ENCODE data around the gene USP48.

USP48 gene, protein sequence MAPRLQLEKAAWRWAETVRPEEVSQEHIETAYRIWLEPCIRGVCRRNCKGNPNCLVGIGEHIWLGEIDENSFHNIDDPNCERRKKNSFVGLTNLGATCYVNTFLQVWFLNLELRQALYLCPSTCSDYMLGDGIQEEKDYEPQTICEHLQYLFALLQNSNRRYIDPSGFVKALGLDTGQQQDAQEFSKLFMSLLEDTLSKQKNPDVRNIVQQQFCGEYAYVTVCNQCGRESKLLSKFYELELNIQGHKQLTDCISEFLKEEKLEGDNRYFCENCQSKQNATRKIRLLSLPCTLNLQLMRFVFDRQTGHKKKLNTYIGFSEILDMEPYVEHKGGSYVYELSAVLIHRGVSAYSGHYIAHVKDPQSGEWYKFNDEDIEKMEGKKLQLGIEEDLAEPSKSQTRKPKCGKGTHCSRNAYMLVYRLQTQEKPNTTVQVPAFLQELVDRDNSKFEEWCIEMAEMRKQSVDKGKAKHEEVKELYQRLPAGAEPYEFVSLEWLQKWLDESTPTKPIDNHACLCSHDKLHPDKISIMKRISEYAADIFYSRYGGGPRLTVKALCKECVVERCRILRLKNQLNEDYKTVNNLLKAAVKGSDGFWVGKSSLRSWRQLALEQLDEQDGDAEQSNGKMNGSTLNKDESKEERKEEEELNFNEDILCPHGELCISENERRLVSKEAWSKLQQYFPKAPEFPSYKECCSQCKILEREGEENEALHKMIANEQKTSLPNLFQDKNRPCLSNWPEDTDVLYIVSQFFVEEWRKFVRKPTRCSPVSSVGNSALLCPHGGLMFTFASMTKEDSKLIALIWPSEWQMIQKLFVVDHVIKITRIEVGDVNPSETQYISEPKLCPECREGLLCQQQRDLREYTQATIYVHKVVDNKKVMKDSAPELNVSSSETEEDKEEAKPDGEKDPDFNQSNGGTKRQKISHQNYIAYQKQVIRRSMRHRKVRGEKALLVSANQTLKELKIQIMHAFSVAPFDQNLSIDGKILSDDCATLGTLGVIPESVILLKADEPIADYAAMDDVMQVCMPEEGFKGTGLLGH

DNA sequence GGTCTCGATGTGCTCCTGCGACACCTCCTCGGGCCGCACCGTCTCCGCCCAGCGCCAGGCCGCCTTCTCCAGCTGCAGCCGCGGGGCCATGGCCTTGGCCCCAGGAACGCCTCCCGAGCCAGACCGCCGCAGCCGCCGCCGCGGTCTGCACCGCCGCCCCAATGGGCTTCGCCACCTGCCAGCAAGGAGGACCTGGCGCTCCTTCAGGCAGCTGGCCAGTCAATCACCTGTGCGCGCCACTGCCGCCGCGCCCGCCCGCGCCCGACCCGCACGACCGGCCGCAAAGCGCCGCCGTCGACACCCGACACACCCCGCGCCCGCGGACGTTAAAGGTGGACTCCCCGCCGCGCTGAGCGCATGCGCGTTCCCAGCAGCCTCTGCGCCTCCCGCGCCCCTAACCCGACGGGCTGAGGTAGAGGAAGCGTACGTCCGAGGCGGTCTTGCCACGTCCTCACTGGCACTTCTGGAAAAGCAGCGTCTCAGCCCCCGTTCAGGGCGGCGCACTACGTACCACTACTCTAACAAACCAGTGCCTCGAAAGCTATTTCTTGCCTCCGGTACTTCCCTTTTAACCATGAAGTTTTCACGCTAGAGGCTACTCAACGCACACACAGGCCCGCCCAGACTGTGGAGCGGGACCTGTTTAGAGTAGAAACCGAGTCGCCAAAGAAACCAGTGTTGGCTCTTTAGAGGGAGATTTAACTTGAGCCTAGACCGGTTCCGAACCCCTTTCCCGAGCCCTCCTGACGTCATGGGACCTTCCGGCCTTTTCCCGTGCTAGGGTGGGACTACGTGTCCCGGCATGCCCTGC, at the start of gene USP48:
TSS of gene USP48 (minus strand) at position 282 of the 811 bp plus-strand sequence. CDS start at position 90, 192 bp downstream.
- TF ChIP-seq, protein P1, sequence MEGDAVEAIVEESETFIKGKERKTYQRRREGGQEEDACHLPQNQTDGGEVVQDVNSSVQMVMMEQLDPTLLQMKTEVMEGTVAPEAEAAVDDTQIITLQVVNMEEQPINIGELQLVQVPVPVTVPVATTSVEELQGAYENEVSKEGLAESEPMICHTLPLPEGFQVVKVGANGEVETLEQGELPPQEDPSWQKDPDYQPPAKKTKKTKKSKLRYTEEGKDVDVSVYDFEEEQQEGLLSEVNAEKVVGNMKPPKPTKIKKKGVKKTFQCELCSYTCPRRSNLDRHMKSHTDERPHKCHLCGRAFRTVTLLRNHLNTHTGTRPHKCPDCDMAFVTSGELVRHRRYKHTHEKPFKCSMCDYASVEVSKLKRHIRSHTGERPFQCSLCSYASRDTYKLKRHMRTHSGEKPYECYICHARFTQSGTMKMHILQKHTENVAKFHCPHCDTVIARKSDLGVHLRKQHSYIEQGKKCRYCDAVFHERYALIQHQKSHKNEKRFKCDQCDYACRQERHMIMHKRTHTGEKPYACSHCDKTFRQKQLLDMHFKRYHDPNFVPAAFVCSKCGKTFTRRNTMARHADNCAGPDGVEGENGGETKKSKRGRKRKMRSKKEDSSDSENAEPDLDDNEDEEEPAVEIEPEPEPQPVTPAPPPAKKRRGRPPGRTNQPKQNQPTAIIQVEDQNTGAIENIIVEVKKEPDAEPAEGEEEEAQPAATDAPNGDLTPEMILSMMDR (IDR thresholded peaks at IDR 0.05; ENCODE audit: low read depth, low read length) = no peak
- H3K4me3 ChIP-seq (replicated peaks in 1 of 2; ENCODE audit: low read depth in 2 of 2, low read length in 2 of 2) = peak within 1 kb of the TSS; percentile 94 to 99
- peak; percentile 97 to 98 for DNase-seq (ENCODE audit: low read depth in 2 of 2)

DNA sequence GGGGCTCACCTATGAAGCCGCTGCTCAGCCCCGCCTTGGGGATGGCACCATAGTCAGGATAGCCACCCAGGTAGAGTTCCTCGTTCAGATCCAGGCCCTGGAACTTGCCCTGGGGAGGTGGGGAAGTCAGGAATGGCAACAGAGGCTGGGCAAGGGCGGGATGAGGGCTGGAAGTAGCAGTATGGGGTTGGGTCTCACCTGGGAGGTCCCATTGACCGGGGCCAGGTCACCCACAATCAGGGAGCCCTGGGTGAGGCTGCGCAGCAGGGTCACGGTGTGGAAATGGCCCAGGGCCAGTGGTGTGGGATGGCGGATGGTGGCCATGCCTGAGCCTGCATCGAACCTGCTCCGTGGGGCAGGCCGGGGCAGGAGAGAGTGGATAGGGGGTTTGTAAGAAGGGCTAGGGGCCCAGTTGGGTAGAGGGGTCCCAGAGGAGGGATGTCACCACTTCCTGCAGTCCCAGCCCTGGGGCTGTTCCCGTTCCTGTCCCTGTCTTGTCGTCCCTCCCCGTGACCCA, 48.6 kb upstream of the USP48 start:
- TF ChIP-seq, protein P1 (IDR thresholded peaks at IDR 0.05; ENCODE audit: low read depth, low read length) = no peak

DNA sequence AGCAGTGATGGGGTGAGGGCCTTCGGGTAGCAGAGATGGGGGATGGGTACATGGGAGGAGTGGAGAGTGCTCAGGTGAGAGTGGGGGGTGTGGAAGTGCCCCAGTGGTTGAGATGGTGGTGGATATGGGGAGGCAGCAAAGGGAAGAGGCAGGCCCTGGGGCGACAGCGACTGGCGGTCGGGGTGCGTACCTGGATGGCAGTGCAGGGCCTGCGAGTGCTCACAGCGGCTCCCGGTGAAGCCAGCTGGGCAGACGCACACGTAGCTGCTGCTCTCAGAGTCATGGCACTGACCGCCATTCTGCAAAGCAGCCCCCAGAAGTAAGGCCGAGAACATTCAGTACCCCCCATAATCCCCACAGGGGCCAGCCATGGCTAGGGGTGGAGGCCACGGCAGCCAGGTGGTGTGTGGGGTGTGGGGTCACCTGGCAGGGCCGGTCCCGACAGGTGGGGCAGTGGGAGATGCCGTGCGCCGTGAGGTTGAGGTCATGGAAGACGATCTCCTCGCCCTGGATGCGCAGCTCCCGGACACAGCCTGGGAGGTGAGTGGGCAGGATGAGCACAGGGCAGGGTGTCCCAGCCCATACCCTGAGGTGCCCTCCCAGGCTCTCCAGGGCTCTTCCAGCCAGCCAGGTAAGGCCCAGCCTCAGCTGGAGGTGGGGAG, 48.0 kb upstream of the USP48 start:
- DNase-seq (ENCODE audit: low read depth in 2 of 2) = no peak
- TF ChIP-seq, protein P1 (IDR thresholded peaks at IDR 0.05; ENCODE audit: low read depth, low read length) = no peak
- no peak overlapping the region for H3K4me3 ChIP-seq (replicated peaks in 1 of 2; ENCODE audit: low read depth in 2 of 2, low read length in 2 of 2)

More for the DNA sequence above, 48.6 kb upstream of the USP48 start:
- no peak for DNase-seq (ENCODE audit: low read depth in 2 of 2)
- H3K4me3 ChIP-seq (replicated peaks in 1 of 2; ENCODE audit: low read depth in 2 of 2, low read length in 2 of 2) = no peak overlapping the region

DNA sequence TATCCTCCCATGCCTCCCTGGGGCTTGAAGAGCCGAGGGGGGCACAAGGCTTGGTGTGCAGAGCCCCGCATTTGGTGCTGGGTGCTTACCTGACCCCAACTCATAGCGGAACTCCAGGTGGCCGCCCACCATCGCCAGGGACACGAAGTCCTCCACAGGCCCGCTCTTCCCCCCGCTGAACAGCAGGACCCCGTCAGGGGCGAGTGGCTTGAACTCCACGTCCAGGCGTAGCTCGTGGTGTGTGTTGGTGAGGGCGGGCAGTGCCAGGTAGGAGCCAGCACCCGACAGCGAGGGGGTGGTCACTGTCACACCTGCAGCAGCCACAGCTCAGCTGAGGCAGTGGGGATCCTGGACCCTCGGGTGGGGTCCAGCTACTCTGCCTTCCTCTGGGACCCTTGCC, 46.3 kb upstream of the USP48 start:
- TF ChIP-seq, protein P1 (IDR thresholded peaks at IDR 0.05; ENCODE audit: low read depth, low read length) = no peak
- no peak for DNase-seq (ENCODE audit: low read depth in 2 of 2)
- no peak overlapping the region for H3K4me3 ChIP-seq (replicated peaks in 1 of 2; ENCODE audit: low read depth in 2 of 2, low read length in 2 of 2)

DNA sequence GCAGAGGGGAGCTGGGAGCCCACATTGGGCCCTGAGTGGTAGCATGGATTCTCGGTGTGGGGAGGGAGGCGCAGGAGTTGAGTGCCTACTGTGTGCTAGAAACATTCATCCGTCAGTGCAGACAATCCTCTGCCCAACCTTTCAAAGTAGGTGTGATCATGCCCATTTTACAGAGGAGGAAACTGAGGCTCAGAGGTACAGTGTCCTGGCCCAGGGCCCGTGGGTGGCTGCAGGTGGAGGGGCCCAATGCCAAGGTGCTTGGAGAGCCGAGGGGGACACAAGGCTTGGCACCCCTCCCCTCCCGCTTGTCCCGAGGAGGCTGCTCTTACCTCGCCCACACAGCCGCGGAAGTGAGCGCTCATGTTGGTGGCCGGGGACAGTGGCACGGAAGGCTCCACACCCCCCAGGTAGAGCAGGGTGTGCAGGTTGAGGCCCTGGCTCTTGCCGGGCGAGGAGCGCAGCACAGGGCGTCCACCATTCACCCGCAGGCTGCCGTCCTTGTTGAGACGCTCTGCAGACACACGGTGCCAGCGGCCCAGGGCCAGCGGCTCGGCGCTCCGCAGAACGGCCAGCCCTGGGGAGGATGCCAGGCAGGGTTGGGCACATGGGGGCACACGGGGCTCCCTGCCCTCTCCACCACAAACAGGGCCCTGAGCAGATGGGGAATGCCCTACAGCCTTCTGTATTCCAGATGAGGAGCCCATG, 45.7 kb upstream of the USP48 start:
- TF ChIP-seq, protein P1 (IDR thresholded peaks at IDR 0.05; ENCODE audit: low read depth, low read length) = no peak
- DNase-seq (ENCODE audit: low read depth in 2 of 2) = no peak
- H3K4me3 ChIP-seq (replicated peaks in 1 of 2; ENCODE audit: low read depth in 2 of 2, low read length in 2 of 2) = no peak overlapping the region

Data from cardiac fibroblast (primary cell).